OCI-LY3 (cell line): ENCODE measurements around the gene UBXN6.

Experiments used
- H2AFZ ChIP-seq: fragments of 200-600, 300-600 bp; shearing (Covaris generic); 2 replicates; pipeline ENCODE4 v1.6.0; 2014; ENCODE audit warnings: antibody characterized with exemption, low read depth, low read length
- H3K27ac ChIP-seq: fragments of 200-600, 300-600 bp; sonication (generic); 2 replicates; pipeline ENCODE4 v1.5.1; 2014; ENCODE audit warnings: mild to moderate bottlenecking, low read length, moderate library complexity, mixed read lengths
- H3K27me3 ChIP-seq: fragments of 200-600, 300-600 bp; sonication (generic); 2 replicates; pipeline ENCODE4 v1.6.1; 2014; ENCODE audit warnings: low read depth, low read length, mixed read lengths
- H3K36me3 ChIP-seq: fragments of 200-600, 300-600 bp; sonication (generic); replicated peaks from 2 replicates; pipeline ENCODE3; 2014; ENCODE audit warnings: low read depth, low read length, mixed read lengths
- H3K4me1 ChIP-seq: fragments of 300-600, 200-600 bp; sonication (generic); 2 replicates; pipeline ENCODE4 v1.6.1; 2014; ENCODE audit warnings: low read length, mixed read lengths
- H3K4me2 ChIP-seq: fragments of 200-600, 300-600 bp; sonication (generic); 2 replicates; pipeline ENCODE4 v1.6.1; 2014; ENCODE audit warnings: low read length, mixed read lengths
- H3K4me3 ChIP-seq: fragments of 300-600, 200-600 bp; sonication (generic); 2 replicates; pipeline ENCODE4 v1.5.1; 2014; ENCODE audit warnings: antibody characterized with exemption, mild to moderate bottlenecking, low read length, moderate library complexity
- H3K79me2 ChIP-seq: fragments of 300-600, 200-600 bp; shearing (Covaris generic); 2 replicates; pipeline ENCODE4 v1.6.1; 2014; ENCODE audit warnings: mild to moderate bottlenecking, low read length, mixed read lengths
- H3K9ac ChIP-seq: fragments of 300-600, 200-600 bp; shearing (Covaris generic); 2 replicates; pipeline ENCODE4 v1.6.0; 2014; ENCODE audit warnings: mild to moderate bottlenecking, low read length, moderate library complexity
- H3K9me3 ChIP-seq: fragments of 200-600, 300-600 bp; shearing (Covaris generic); 2 replicates; pipeline ENCODE4 v1.6.1; 2014; ENCODE audit warnings: low read length, mixed read lengths; ENCODE audit not compliant: insufficient read depth
- H4K20me1 ChIP-seq: fragments of 200-600, 300-600 bp; sonication (generic); 2 replicates; pipeline ENCODE4 v1.6.1; 2016; ENCODE audit warnings: low read length, mixed read lengths; ENCODE audit not compliant: insufficient read depth
- CTCF ChIP-seq: fragments of 200-600, 300-600 bp; sonication (generic); IDR thresholded peaks from 2 replicates; pipeline ENCODE4 v1.5.1; 2014; ENCODE audit warnings: antibody characterized with exemption, low read length, low read depth
- EZH2phosphoT487 ChIP-seq: fragments of 200-600 bp; shearing (Covaris generic); IDR thresholded peaks from 2 replicates; pipeline ENCODE4 v1.6.1; 2018; ENCODE audit warnings: antibody characterized with exemption, mixed run types, low read depth

Gene UBXN6

GRCh38 chr19:4454747-4455718, 2.6 kb downstream of the UBXN6 start:
- Histone ChIP-seq H3K4me2 (no peak overlapping the region), H4K20me1 (peaks cover 15% of the 10 kb centered on the region; the same call in 1 of the 2 replicates), H3K27ac (no peak overlapping the region), H3K4me1 (peaks cover 11% of the 10 kb centered on the region), H3K79me2 (peaks cover 9% of the 10 kb centered on the region), H2AFZ (no peak overlapping the region), H3K9me3 (no peaks in the 10 kb centered on the region), H3K36me3 (peaks cover 7% of the 10 kb centered on the region), H3K9ac (no peak overlapping the region), H3K4me3 (no peak overlapping the region), H3K27me3 (no peaks in the 10 kb centered on the region)
- TF ChIP-seq EZH2phosphoT487 (no peak), CTCF (no peak)

- H3K9me3 ChIP-seq = no peaks in the 10 kb centered on the region
- peaks cover 11% of the 10 kb centered on the region for H3K4me1 ChIP-seq
- no peak for TF ChIP-seq EZH2phosphoT487
- TF ChIP-seq CTCF = no peak
- peaks cover 21% of the 10 kb centered on the region for H3K36me3 ChIP-seq
- no peak overlapping the region for H3K4me2 ChIP-seq
- peaks cover 15% of the 10 kb centered on the region; the same call in 1 of the 2 replicates for H4K20me1 ChIP-seq
- no peak overlapping the region for H2AFZ ChIP-seq
- peaks cover 9% of the 10 kb centered on the region for H3K79me2 ChIP-seq
- H3K4me3 ChIP-seq = no peak overlapping the region
- no peaks in the 10 kb centered on the region for H3K27me3 ChIP-seq
- H3K27ac ChIP-seq = no peak overlapping the region
- no peak overlapping the region for H3K9ac ChIP-seq
These were observed 4.1 kb downstream of the UBXN6 start for GRCh38 chr19:4453232-4454179.

GRCh38 chr19:4452230-4452990, 5.2 kb downstream of the UBXN6 start:
- Histone ChIP-seq H3K4me1 (peaks cover 8% of the 10 kb centered on the region), H4K20me1 (peaks cover 15% of the 10 kb centered on the region; the same call in 1 of the 2 replicates), H3K4me2 (no peak overlapping the region), H3K4me3 (no peak overlapping the region), H3K79me2 (peaks cover 9% of the 10 kb centered on the region), H3K9me3 (no peaks in the 10 kb centered on the region), H3K36me3 (peaks cover 32% of the 10 kb centered on the region), H3K27ac (no peak overlapping the region), H3K9ac (no peak overlapping the region), H3K27me3 (no peaks in the 10 kb centered on the region), H2AFZ (no peak overlapping the region)
- TF ChIP-seq CTCF (no peak), EZH2phosphoT487 (no peak)
